Measurements from ENCODE around the gene CDHR5.

- peak; percentile 46 to 67 (median 56) for TF ChIP-seq POLR2AphosphoS5 (IDR thresholded peaks at IDR 0.05)
- TF ChIP-seq POLR2A (IDR thresholded peaks at IDR 0.05), result no peak
- TF ChIP-seq CTCF (IDR thresholded peaks at IDR 0.05 in 8 of 11, conservative IDR thresholded peaks at IDR 0.05 in 3 of 11), result peak; percentile 55 to 87 (median 81)
Measured at GRCh38 chr11:662689-663274, 38.0 kb upstream of the CDHR5 start.
